Activated naive CD8-positive, alpha-beta T cell treated with anti-CD3 and anti-CD28 coated beads, Interleukin-2, amount 50 U/mL, for 16 hours (primary cell): Measurements from ENCODE around the gene WNK2.

ENCODE experiments used
- DNase-seq: peaks from one replicate; pipeline ENCODE4 v3.0.0-alpha.2; 2020; ENCODE audit warnings: low read depth, low spot score

Gene WNK2

GRCh38 chr9:93253633-93254032 lies 69.7 kb downstream of the WNK2 start:
- DNase-seq = no peak

DNA sequence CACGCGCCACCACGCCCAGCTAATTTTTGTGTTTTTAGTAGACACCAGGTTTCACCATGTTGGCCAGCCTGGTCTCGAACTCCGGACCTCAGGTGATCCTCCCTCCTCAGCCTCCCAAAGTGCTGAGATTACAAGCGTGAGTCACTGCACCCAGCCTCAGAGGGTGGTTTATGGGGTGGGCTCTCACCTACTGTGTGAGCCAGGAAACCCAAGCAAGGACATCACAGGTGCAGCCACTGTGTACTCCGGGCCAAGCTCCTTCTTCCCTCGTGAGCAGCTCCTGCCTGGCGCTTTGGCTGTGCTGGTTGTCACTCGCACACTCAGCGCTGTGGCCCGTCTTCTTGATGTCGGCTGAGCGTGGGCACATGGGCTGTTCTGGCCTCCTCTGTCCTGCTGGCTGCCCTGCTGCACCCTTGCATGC lies 70.1 kb downstream of the WNK2 start:
- DNase-seq = no peak

GRCh38 chr9:93254806-93255493 lies 71.0 kb downstream of the WNK2 start:
- DNase-seq = no peak

- DNase-seq = no peak
Measured at GRCh38 chr9:93255494-93255867, 71.5 kb downstream of the WNK2 start.

- DNase-seq = no peak
Measured at GRCh38 chr9:93255994-93256877, 72.3 kb downstream of the WNK2 start.

DNA sequence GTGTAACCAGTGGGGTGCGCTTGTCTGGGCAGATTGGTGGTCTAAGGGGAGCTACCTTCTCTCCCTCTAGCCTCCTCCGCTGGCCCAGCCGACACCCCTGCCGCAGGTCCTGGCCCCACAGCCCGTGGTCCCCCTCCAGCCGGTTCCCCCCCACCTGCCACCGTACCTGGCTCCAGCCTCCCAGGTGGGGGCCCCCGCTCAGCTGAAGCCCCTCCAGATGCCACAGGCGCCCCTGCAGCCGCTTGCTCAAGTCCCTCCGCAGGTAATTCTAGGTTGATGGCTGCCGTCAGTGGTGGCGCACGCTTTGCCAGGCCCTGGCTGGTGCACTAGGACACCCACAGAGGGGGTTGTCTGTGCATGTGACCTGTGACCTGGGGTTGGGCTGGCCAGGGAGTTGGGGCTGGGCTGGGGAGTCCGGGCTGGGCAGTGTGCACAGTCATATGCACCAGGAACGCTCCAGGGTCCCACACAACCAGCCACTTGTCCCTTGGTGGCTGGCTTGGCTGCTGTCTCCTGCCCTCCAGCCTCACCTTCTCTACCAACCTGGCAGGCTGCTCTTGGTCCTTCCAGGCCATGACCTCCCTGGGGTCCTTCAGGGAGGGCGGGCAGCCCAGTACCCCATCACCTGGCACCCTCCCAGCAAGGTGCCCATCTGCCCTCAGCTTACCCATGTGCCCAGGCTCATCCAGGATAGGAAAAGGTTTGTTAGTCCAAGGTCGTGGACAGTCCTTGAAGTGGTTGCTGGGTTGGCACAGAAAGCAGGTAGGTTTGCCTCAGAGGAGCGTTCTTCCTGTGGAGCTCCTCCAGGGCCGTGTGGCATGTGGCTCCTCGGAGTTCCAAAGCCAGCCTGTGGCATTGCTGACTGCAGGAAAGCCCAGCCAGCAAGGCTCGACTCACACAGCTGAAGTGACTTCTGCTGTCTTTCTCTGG lies 73.2 kb downstream of the WNK2 start:
- DNase-seq = no peak

GRCh38 chr9:93257808-93258331 lies 73.9 kb downstream of the WNK2 start:
- no peak for DNase-seq

DNA sequence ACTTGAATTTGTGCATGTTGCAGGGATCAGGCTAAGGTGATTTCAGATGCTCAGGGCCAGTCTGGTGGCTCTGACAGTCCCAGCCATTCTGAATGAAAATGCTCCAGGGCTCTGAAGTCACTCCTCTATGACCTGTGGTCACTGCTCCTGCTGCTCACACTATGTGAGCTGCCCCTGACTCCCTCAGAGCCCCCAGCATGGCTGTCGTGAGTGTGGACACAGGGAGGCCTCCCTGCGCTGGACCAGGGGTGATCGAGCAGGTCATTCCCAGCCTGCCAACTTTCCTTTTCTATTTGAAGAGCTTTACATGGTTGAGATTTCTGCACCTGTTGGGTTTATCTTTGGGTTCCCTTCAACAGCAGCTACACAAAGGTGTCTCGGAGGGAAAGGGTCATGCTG lies 74.5 kb downstream of the WNK2 start:
- DNase-seq = no peak

DNA sequence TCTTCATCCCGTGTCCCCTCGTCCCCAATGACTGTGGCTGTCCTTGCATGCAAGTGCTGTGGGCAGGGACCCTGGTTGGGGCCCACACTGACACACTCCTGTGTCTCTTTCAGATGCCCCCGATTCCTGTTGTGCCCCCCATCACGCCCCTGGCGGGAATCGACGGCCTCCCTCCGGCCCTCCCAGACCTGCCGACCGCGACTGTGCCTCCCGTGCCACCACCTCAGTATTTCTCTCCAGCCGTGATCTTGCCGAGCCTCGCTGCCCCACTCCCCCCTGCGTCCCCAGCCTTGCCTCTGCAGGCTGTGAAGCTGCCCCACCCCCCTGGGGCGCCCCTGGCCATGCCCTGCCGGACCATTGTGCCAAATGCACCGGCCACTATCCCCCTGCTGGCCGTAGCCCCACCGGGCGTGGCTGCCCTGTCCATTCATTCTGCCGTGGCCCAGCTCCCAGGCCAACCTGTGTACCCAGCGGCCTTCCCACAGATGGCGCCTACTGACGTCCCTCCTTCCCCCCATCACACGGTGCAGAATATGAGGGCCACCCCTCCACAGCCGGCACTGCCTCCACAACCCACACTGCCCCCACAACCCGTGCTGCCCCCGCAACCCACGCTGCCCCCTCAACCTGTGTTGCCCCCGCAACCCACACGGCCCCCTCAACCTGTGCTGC lies 75.0 kb downstream of the WNK2 start:
- no peak for DNase-seq

DNA sequence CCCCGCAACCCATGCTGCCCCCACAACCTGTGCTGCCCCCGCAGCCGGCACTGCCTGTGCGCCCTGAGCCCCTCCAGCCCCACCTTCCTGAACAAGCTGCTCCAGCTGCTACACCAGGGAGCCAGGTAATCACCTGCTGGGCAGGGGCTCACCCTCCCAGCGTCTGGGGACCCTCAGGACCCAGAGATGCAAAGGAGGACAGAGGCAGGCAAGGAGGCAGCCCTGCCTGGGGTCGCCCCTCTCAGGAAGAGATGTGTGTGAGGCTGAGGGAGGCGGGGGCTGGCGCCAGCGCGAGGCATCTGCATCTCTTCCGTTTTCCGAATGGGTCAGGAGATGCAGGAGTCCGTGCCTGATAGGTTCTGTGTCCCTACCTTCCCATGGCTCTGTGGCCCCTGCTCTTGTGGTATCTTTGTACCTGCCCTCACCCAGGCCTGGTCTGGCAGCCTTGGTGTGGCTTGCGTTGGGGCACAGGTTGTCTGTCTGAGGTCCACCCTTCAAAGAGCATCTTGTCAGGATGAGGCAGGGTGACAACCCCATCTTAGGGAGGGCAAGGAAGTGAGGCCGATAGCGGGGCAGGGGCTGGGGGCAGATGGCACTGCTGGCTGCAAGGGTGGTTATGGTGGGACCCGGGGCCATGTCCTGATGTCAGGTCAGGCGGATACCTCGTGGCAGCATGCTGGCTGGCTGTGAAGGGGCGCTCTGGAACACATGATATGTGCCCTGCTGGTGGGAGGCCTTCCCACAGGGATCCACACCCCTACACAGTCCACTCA lies 75.7 kb downstream of the WNK2 start:
- DNase-seq = no peak

DNA sequence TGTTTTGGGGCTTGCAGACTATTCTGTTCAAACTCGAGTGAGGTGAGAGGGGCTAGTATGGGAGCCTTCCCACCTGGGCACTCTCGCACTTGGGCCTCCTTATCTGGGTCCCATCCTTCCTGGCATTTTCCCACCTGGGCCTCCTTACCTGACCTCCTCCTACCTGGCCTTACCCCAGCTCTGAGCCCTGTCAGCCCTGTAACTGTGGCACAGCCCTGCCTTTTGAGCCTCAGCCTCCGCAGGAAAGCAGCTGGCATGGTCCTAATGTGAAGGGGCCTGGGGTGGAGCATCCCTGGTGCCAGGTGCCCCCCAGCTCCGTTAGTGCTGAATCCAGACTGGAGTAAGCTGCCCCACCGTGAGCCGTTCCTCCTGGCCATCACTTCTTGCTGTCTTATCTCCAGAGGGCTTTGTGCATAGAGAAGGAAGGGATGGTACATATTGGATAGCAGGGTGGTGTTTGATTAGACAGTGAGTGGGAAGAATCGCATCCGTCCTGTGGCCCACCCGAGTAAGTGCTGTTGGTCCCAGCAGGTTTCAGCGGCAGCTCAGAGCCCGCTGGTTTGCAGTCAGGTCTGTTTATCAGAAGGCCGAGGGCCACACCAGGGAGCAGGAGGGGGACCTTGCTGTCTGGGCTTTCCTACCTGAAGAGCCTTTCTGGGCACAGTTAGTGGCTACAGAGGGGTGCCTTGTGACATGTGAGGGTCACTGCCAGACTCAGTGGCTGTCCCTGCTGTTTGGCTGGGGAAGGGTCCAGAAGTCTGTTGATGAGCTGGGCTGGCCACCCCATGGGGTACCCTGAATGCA lies 76.5 kb downstream of the WNK2 start:
- no peak for DNase-seq

- no peak for DNase-seq
Measured at GRCh38 chr9:93261281-93261680, 77.3 kb downstream of the WNK2 start.

GRCh38 chr9:93261735-93262523 lies 78.0 kb downstream of the WNK2 start:
- DNase-seq = no peak

DNA sequence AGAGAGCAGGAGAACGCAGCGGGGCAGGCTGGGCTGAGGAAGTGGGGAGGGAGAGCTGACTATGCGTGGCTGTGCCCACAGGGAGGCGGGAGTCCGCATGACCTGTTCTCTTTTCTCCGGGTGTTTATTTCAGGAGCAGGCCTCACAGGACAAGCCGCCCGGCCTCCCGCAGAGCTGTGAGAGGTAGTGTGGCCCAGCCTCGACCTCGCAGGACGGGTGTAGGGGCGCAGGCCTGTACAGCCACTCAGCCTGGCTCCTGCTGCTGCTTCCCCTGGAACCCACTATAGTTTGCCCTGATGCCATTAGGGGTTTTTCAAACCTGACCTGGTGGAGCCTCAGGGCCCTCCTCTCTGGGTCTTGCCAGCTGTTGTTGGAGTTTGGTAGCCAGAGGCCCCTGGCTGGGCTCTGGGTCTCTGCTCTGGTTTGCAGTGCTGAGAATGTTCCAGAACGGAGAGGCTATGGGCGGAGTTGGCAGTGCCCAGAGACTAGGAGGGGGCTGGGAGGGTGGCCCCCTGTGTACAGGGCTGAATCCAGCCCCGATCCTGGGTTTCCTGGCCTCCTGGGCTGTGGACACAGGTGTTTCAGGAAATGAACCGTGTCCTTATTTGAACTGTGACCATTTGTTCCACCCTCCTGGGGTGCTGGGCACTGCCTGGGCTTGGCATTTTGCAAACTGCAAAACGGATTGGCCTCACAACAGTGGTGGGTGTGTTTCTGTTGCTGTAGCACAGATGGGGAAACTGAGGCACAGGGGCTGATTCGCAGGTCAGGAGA lies 78.8 kb downstream of the WNK2 start:
- DNase-seq = no peak

DNA sequence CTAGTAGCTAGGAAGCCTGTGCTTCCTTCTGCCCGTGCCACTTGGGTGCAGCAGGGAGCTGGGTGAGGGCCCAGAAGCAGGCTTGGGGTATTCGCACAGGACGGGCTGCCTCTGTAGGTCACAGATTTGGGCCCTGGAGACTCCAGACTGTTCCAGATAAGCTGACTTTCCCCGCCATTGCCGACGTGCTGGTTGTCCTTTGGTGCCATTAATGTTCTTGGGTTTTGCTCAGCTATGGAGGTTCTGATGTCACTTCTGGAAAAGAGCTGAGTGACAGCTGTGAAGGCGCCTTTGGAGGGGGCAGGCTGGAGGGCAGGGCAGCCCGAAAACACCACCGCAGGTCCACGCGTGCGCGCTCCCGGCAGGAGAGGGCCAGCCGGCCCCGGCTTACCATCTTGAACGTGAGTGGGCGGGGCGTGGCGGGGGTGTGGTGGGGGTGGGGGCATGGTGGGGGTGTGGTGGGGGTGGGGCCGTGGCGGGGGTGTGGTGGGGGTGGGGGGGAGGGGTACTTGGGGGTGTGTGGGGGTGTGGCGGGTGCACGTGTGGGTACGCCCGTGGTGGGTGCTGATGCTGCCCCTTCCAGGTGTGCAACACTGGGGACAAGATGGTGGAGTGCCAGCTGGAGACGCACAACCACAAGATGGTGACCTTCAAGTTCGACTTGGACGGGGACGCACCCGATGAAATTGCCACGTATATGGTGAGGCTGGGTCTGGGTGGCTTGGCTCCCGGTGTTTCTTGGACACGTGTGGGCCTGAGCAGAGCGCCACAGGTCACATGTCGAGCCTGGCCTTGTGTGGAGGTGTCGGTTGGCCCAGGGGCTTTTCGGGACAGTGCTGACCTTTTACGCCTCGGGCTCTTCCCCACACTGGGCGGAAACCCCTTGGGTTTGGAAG lies 79.6 kb downstream of the WNK2 start:
- no peak for DNase-seq

DNA sequence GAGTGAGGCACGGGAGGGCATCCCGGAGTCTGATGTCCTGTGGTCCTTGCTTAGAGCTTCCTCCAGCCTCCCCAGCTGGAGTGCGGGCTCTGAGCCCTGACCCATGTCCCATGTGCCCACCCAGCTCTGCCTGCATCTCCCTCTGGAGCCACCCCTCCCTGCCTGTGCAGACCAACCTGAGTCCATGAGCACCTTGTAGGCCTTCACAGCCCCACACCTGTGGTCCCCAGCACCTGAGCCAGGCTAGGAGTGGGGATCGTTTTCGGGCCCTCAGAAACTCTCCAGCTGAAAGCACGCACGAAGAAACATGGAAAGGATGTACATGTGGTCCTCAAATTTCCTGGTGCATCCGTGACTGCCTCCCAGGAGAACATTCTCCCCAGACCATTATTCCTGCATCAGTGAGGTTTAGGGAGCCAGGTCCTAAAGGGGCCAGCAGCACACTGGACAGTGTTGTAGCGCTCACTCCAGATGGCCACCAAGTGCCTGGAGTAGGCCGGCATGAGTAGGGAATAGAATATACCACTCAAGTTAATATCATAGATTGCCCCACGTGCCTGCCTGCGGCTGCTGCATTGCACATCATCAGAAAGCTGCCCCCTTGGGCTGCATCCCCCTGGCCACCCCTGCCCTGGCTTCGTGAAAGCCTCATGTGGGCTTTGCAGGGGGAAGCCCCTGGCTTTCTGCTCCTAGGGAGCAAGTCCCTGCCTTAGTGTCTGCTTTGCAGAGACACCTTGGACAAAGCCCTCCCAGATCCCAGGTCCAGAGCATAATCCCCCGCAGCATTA lies 80.6 kb downstream of the WNK2 start:
- no peak for DNase-seq
